ENCODE data around the gene ORM1.
"Not testable (repeated sequence)": the region's sequence is repeated elsewhere in the genome, so short reads cannot be mapped to it uniquely, and the experiment has no call there.

Gene ORM1

DNA sequence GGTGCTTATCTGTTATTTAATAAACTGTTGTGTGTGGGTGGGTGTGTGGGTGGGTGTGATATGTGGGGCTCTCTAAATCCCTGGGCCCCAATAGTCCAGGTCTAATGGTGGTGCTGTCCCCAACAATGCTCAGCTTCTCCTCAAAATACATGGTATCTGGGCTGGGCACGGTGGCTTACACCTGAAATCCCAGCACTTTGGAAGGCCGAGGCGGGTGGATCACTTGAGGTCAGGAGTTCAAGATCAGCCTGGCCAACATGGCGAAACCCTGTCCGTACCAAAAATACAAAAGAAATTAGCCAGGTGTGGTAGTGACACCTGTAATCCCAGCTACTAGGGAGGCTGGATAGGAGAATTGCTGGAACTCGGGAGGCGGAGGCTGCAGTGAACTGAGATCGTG, 4.5 kb upstream of the ORM1 start:
- no peak for DNase-seq
- in situ Hi-C loops (cut with MboI; ENCODE audit: low pct_unique_long_range_greater_than_20kb, low sequenced_read_pairs): no loop called here

DNA sequence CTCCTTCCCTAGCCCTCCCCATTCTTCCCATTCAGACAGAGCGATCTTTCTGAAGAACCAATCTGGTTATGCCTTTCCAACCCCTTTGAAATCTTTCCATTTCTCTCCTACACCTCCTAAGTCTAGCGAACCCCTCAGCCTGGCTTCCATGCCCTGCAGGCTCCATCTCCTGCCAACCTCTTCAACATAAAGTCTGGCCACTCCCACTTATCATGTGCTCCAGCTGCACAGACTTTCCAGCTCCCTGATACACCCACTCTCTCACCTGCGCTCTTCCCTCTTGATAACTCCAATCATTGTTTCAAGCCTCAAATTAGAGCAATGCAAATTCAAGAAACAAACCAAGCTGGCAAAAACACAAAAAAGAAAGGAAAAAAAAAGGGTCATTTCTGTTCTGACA, 3.8 kb upstream of the ORM1 start:
- no peak for DNase-seq

GRCh38 chr9:114320710-114321109, 2.2 kb upstream of the ORM1 start:
- in situ Hi-C loops (cut with MboI; ENCODE audit: low pct_unique_long_range_greater_than_20kb, low sequenced_read_pairs); DNase-seq: not testable (repeated sequence)

More for the DNA sequence above, 3.8 kb upstream of the ORM1 start:
- in situ Hi-C loops (cut with MboI; ENCODE audit: low pct_unique_long_range_greater_than_20kb, low sequenced_read_pairs): no loop called here

GRCh38 chr9:114321759-114322158, 1.1 kb upstream of the ORM1 start:
- in situ Hi-C loops (cut with MboI; ENCODE audit: low pct_unique_long_range_greater_than_20kb, low sequenced_read_pairs): no loop called here
- DNase-seq: no peak

GRCh38 chr9:114322160-114322818, 609 bp upstream of the ORM1 start:
- in situ Hi-C loops (cut with MboI; ENCODE audit: low pct_unique_long_range_greater_than_20kb, low sequenced_read_pairs); DNase-seq: not testable (repeated sequence)

GRCh38 chr9:114323849-114324248, 951 bp downstream of the ORM1 start:
- in situ Hi-C loops (cut with MboI; ENCODE audit: low pct_unique_long_range_greater_than_20kb, low sequenced_read_pairs); DNase-seq: not testable (repeated sequence)

GRCh38 chr9:114324492-114324891, 1.6 kb downstream of the ORM1 start:
- no peak for DNase-seq
- in situ Hi-C loops (cut with MboI; ENCODE audit: low pct_unique_long_range_greater_than_20kb, low sequenced_read_pairs): no loop called here

DNA sequence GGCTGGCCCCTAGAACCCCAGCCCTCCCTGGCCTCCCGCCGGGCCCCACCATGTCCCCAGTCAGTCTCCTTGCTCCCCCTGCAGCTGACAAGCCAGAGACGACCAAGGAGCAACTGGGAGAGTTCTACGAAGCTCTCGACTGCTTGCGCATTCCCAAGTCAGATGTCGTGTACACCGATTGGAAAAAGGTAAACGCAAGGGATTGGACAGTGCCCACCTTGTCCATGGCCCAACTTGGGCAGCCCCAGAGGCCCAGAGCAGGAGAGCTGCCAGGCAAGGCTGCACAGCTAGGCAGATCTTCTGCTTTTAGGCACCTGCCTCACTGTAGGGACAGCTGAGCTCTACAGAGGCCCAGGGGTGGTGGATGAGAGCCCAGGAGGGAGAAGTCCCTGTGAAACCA, 2.1 kb downstream of the ORM1 start:
- in situ Hi-C loops (cut with MboI; ENCODE audit: low pct_unique_long_range_greater_than_20kb, low sequenced_read_pairs); DNase-seq: not testable (repeated sequence)

DNA sequence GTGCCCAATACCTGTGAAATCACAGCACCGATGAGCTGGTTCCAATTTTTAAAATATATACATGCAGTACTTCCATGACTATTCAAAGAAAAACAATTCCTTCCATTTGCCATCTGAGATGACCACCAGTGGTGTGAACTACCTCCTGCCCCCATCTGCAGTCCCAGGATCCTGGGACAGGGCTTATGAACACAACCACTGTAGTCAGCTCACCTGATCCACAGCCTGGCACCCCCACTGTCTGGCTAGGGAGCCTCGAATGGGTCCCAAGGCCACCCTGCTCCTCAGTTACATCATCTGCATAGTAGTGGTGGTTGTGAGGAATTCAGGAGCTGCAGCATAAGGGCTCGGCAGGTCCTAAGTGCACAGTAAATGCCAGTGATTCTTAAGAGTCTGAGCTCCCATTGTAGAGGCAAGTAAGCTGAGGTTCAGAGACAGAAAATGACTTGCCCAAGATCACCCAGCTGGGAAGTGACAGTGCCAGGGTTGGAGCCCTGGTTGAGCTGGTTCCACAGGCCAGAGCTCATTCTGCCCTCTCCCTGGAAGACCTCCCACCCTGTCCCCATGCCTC, 2.9 kb downstream of the ORM1 start:
- in situ Hi-C loops (cut with MboI; ENCODE audit: low pct_unique_long_range_greater_than_20kb, low sequenced_read_pairs); DNase-seq: not testable (repeated sequence)

GRCh38 chr9:114327749-114328148, 4.9 kb downstream of the ORM1 start:
- in situ Hi-C loops (cut with MboI; ENCODE audit: low pct_unique_long_range_greater_than_20kb, low sequenced_read_pairs): no loop called here
- DNase-seq: no peak

- in situ Hi-C loops (cut with MboI; ENCODE audit: low pct_unique_long_range_greater_than_20kb, low sequenced_read_pairs); DNase-seq: not testable (repeated sequence)
Measured at GRCh38 chr9:114328357-114328820, 5.5 kb downstream of the ORM1 start.

DNA sequence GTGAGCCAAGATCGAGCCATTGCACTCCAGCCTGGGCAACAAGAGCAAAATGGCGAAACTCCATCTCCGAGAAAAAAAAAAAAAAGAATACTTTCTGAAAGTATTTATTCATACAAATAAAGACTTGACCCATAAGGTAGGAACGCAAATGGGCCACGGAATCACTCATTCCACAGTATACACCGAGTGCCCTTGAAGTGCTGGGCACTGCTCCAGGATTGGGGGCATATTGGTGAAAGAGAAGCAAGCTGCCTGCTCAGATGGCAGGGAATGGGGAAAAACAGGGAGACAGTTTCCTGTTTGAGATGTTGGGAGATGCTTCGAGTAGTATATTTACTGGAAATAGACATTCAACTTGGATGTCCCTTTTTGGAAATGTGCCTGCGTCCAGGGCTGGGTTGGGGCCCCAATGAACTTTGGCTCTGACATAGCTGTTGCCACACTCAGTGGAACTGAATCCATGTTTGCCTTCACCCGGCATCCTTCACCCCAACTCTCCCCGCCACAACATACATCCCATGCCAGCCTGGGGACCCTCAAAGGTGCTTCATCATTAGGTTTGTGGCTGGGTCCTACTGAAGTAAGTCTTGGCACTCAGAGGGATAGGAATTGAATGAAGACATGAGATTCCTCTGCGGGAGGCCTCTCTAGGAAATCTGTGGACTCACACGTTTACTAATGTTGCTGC, 6.2 kb downstream of the ORM1 start:
- in situ Hi-C loops (cut with MboI; ENCODE audit: low pct_unique_long_range_greater_than_20kb, low sequenced_read_pairs); DNase-seq: not testable (repeated sequence)

DNA sequence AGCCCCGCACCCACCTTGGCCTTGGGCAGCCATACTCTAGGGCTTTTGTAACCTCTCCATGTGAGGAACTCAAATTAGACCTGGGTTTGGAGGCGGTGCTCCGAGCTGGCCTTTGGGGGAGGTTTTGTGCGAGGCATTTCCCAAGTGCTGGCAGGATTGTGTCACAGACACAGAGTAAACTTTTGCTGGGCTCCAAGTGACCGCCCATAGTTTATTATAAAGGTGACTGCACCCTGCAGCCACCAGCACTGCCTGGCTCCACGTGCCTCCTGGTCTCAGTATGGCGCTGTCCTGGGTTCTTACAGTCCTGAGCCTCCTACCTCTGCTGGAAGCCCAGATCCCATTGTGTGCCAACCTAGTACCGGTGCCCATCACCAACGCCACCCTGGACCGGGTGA, 6.7 kb downstream of the ORM1 start, which contains the start of gene ORM2:
ORM2 (plus strand) TSS at position 245 of the 398 bp plus-strand sequence; CDS start at position 281, 36 bp downstream.
- DNase-seq; in situ Hi-C loops (cut with MboI; ENCODE audit: low pct_unique_long_range_greater_than_20kb, low sequenced_read_pairs): not testable (repeated sequence)

DNA sequence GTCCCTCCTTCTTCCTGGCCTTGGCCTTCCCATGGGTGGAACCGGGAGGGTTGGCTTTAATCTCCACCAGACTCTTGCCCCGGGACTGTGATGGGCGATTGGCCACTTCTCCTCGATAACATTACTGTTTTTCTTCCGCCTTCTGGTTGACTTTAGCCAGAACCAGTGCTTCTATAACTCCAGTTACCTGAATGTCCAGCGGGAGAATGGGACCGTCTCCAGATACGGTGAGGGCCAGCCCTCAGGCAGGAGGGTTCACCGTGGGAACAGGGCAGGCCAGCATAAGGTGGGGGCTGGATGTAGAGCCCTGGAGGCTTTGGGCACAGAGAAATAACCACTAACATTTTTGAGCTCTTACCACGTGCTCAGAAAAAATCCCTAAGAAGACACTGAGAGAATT, 7.7 kb downstream of the ORM1 start:
- DNase-seq: no peak
- in situ Hi-C loops (cut with MboI; ENCODE audit: low pct_unique_long_range_greater_than_20kb, low sequenced_read_pairs): no loop called here

GRCh38 chr9:114331229-114332195, 8.6 kb downstream of the ORM1 start:
- in situ Hi-C loops (cut with MboI; ENCODE audit: low pct_unique_long_range_greater_than_20kb, low sequenced_read_pairs); DNase-seq: not testable (repeated sequence)

DNA sequence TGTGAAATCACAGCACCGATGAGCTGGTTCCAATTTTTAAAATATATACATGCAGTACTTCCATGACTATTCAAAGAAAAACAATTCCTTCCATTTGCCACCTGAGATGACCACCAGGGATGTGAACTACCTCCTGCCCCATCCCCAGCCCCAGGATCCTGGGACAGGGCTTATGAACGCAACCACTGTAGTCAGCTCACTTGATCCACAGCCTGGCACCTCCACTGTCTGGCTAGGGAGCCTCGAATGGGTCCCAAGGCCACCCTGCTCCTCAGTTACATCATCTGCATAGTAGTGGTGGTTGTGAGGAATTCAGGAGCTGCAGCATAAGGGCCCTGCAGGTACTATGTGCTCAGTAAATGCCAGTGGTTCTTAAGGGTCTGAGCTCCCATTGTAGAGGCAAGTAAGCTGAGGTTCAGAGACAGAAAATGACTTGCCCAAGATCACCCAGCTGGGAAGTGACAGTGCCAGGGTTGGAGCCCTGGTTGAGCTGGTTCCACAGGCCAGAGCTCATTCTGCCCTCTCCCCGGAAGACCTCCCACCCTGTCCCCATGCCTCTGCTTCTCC, 9.7 kb downstream of the ORM1 start:
- in situ Hi-C loops (cut with MboI; ENCODE audit: low pct_unique_long_range_greater_than_20kb, low sequenced_read_pairs): not testable (repeated sequence)

DNA sequence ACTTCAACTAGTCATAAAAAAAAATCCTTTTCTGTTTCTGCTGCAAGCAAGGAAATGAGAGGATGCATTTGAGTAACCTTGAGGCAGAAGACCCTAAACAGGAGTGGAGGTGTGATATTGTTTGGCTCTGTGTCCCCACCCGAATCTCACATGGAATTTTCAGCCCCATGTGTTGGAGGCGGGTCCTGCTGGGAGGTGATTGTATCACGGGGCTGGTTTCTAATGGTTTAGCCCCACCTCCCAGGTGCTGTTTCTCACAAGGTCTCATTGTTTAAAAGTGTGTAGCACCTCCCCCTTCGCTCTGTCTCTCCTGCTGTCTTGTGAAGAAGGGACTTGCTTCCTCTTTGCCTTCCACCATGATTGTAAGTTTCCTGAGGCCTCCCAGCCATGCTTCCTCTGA, 10.8 kb downstream of the ORM1 start:
- DNase-seq; in situ Hi-C loops (cut with MboI; ENCODE audit: low pct_unique_long_range_greater_than_20kb, low sequenced_read_pairs): not testable (repeated sequence)

More for the DNA sequence above, 9.7 kb downstream of the ORM1 start:
- DNase-seq: not testable (repeated sequence)

GRCh38 chr9:114334490-114334889, 11.6 kb downstream of the ORM1 start:
- in situ Hi-C loops (cut with MboI; ENCODE audit: low pct_unique_long_range_greater_than_20kb, low sequenced_read_pairs): no loop called here
- no peak for DNase-seq

GRCh38 chr9:114335745-114336144, 12.8 kb downstream of the ORM1 start:
- in situ Hi-C loops (cut with MboI; ENCODE audit: low pct_unique_long_range_greater_than_20kb, low sequenced_read_pairs): no loop called here
- DNase-seq: no peak

Measured in KBM-7 (cell line).